CD4-positive, CD25-positive, alpha-beta regulatory T cell (primary cell): ENCODE data around the gene ZNF385C. TPM values are rescaled to one million over a fixed set of nuclear protein-coding genes. Genes with fewer than 3 reads are reported as not detected.

Experiments used
- ATAC-seq, 2 donors: fragments of 150-1000 bp; cut with Tn5 transposase; one replicate each; pipeline ENCODE4 v1.10.0; 2021; ENCODE audit warnings: low read depth in 2 of 2, moderate number of reproducible peaks in 2 of 2, moderate library complexity in 1 of 2
- DNase-seq, 3 donors: peaks; one replicate each; pipeline versions ENCODE4 v3.0.0 to v3.0.0-alpha.2; 2012 to 2022; ENCODE audit warnings: mixed read lengths in 1 of 3
- H3K27ac ChIP-seq: one replicate; pipeline ENCODE4 v1.7.0; 2013; ENCODE audit warnings: mild to moderate bottlenecking, low read length; ENCODE audit not compliant: insufficient read depth, poor library complexity, severe bottlenecking
- H3K27me3 ChIP-seq: one replicate; pipeline ENCODE4 v1.7.0; 2013; ENCODE audit warnings: low read length; ENCODE audit not compliant: control insufficient read depth, insufficient read depth
- H3K36me3 ChIP-seq: one replicate; pipeline ENCODE4 v1.7.0; 2013; ENCODE audit warnings: mild to moderate bottlenecking, low read length, moderate library complexity; ENCODE audit not compliant: control insufficient read depth, insufficient read depth
- H3K4me1 ChIP-seq: 2 replicates; pipeline ENCODE4 v1.7.0; 2013; ENCODE audit warnings: mild to moderate bottlenecking, low read length; ENCODE audit not compliant: insufficient read depth, control insufficient read depth, poor library complexity, severe bottlenecking
- H3K4me3 ChIP-seq: one replicate; pipeline ENCODE4 v1.7.0; 2013; ENCODE audit warnings: low read depth, mild to moderate bottlenecking, low read length, moderate library complexity
- H3K9me3 ChIP-seq, 2 experiments: 1 replicate in 1 of 2; 2 replicates in 1 of 2; pipeline ENCODE4 v1.7.0; 2013; ENCODE audit warnings: low read length in 2 of 2, mild to moderate bottlenecking in 1 of 2, moderate library complexity in 1 of 2; ENCODE audit not compliant: control insufficient read depth in 2 of 2
- H3K27ac Mint-ChIP-seq, 3 donors: one replicate each; pipeline ENCODE4 v1.8.0; 2020 to 2022; ENCODE audit warnings: mild to moderate bottlenecking in 3 of 3, mixed read lengths in 3 of 3, moderate library complexity in 2 of 3
- H3K27me3 Mint-ChIP-seq: one replicate; pipeline ENCODE4 v1.8.0; 2022; ENCODE audit warnings: mild to moderate bottlenecking, mixed read lengths
- H3K36me3 Mint-ChIP-seq: one replicate; pipeline ENCODE4 v1.8.0; 2020; ENCODE audit warnings: mixed read lengths
- H3K4me1 Mint-ChIP-seq, 4 donors: one replicate each; pipeline ENCODE4 v1.8.0; 2020 to 2022; ENCODE audit warnings: mixed read lengths in 4 of 4, mild to moderate bottlenecking in 1 of 4
- H3K4me3 Mint-ChIP-seq, 4 donors: one replicate each; pipeline ENCODE4 v1.8.0; 2020 to 2022; ENCODE audit warnings: mild to moderate bottlenecking in 4 of 4, mixed read lengths in 4 of 4, moderate library complexity in 3 of 4
- H3K9me3 Mint-ChIP-seq, 7 donors: one replicate each; pipeline ENCODE4 v1.8.0; 2020 to 2022; ENCODE audit warnings: mixed read lengths in 7 of 7, mild to moderate bottlenecking in 3 of 7, moderate library complexity in 2 of 7
- polyA plus RNA-seq, 4 donors: library from polyadenylated mRNA; unstranded; fragments of 300-500 nt; fragmentation: Illumina TruSeq; gene quantifications; one replicate each; pipeline ENCODE4 v1.2.3, GENCODE V29; 2021
- total RNA-seq: library from RNA; stranded (reverse); gene quantifications from one replicate; pipeline ENCODE4 v1.2.3, GENCODE V29; 2022

The ZNF385C gene
- total and polyA plus RNA-seq, 5 donors from 2014 or later: 0.21 TPM; not detected in 4

DNA sequence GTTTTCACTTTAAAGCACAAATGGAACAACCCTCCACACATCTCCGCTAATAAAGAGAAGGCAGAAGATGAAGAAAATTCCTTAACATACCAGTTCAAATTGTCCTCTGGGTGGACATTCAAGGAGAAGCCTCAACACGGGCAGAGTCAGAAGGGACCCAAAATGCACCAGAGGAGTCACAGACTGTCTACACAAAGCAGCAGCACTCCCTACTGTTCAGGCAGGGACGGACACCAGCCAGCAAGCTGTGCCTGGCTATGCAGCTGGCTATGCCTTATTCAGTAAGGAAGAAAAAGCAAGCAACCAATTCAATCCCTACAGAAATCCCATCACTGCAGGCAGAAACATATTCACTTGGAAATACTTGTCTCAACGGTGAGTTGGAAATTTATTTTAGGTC, 89.1 kb downstream of the ZNF385C start:
- H3K4me1 ChIP-seq: peaks cover 19% of the 10 kb centered on the region
- no peaks in the 10 kb centered on the region for H3K27me3 ChIP-seq
- H3K27ac ChIP-seq: no peak overlapping the region
- Mint-ChIP-seq H3K36me3 (peaks cover 15% of the 10 kb centered on the region), H3K27me3 (no peaks in the 10 kb centered on the region), H3K27ac (peak overlapping the region in 2 of 3 donors; percentile 57 to 66), H3K4me3 (peak overlapping the region in 1 of 4 donors; percentile 5), H3K4me1 (peaks cover 17 to 68% (median 52%) of the 10 kb centered on the region in 4 donors), H3K9me3 (no peaks in the 10 kb centered on the region)
- no peak overlapping the region for H3K4me3 ChIP-seq
- no peak for ATAC-seq
- DNase-seq: no peak
- H3K9me3 ChIP-seq: no peaks in the 10 kb centered on the region
- H3K36me3 ChIP-seq: peaks cover 8% of the 10 kb centered on the region

DNA sequence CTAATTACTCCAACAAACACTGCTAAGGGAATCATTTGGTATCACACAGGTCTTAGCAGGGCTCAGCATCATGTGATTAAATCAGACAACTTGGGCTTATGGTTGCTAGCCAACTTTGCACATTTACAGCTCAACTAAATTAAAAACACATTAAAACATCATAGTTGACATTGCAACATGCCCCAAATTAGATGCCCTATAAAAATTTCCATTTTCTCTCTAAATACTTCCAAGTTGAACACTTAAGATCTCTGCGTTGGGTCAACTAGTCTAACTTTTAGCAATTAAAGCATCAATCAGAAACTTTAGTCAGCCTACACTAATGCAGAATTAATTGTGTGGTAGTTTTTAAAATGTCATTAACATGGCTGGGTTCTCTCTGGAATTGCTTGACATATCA, 93.1 kb downstream of the ZNF385C start:
- H3K27ac ChIP-seq: no peak overlapping the region
- H3K9me3 Mint-ChIP-seq: no peaks in the 10 kb centered on the region
- peaks cover 3 to 44% (median 30%) of the 10 kb centered on the region in 4 donors for H3K4me1 Mint-ChIP-seq
- no peaks in the 10 kb centered on the region for H3K9me3 ChIP-seq
- DNase-seq (no peak), ATAC-seq (no peak)
- H3K27me3 Mint-ChIP-seq: no peaks in the 10 kb centered on the region
- no peak overlapping the region for H3K4me3 ChIP-seq
- peaks cover 42% of the 10 kb centered on the region for H3K36me3 ChIP-seq
- H3K27ac Mint-ChIP-seq: no peak overlapping the region
- H3K4me1 ChIP-seq: peaks cover 6% of the 10 kb centered on the region
- no peak overlapping the region for H3K4me3 Mint-ChIP-seq
- H3K27me3 ChIP-seq: no peaks in the 10 kb centered on the region
- peaks cover 33% of the 10 kb centered on the region for H3K36me3 Mint-ChIP-seq

GRCh38 chr17:42002792-42003301, 95.4 kb downstream of the ZNF385C start:
- Mint-ChIP-seq H3K4me1 (peaks cover 3 to 30% (median 19%) of the 10 kb centered on the region in 4 donors), H3K27ac (peak overlapping the region in 1 of 3 donors; percentile 23), H3K9me3 (no peaks in the 10 kb centered on the region), H3K27me3 (no peaks in the 10 kb centered on the region), H3K4me3 (no peak overlapping the region), H3K36me3 (peaks cover 30% of the 10 kb centered on the region)
- no peaks in the 10 kb centered on the region for H3K9me3 ChIP-seq
- no peak for DNase-seq
- H3K27ac ChIP-seq: no peak overlapping the region
- no peak for ATAC-seq
- no peaks in the 10 kb centered on the region for H3K4me1 ChIP-seq
- no peaks in the 10 kb centered on the region for H3K27me3 ChIP-seq
- no peak overlapping the region for H3K4me3 ChIP-seq
- peaks cover 51% of the 10 kb centered on the region for H3K36me3 ChIP-seq

GRCh38 chr17:42002175-42002791, 96.0 kb downstream of the ZNF385C start:
- no peak for DNase-seq
- H3K4me3 ChIP-seq: no peak overlapping the region
- no peaks in the 10 kb centered on the region for H3K4me1 ChIP-seq
- Mint-ChIP-seq H3K27me3 (no peaks in the 10 kb centered on the region), H3K4me3 (no peak overlapping the region), H3K27ac (no peak overlapping the region), H3K9me3 (no peaks in the 10 kb centered on the region), H3K4me1 (peaks cover 3 to 29% (median 18%) of the 10 kb centered on the region in 4 donors), H3K36me3 (peaks cover 35% of the 10 kb centered on the region)
- H3K27ac ChIP-seq: no peak overlapping the region
- ATAC-seq: no peak
- no peaks in the 10 kb centered on the region for H3K9me3 ChIP-seq
- H3K27me3 ChIP-seq: no peaks in the 10 kb centered on the region
- peaks cover 55% of the 10 kb centered on the region for H3K36me3 ChIP-seq

- Mint-ChIP-seq H3K9me3 (no peaks in the 10 kb centered on the region), H3K4me3 (no peak overlapping the region), H3K4me1 (peaks cover 3 to 26% (median 14%) of the 10 kb centered on the region in 4 donors), H3K36me3 (peaks cover 36% of the 10 kb centered on the region), H3K27me3 (no peaks in the 10 kb centered on the region), H3K27ac (no peak overlapping the region)
- Histone ChIP-seq H3K27me3 (no peaks in the 10 kb centered on the region), H3K9me3 (no peaks in the 10 kb centered on the region), H3K27ac (no peak overlapping the region), H3K4me1 (no peaks in the 10 kb centered on the region), H3K36me3 (peaks cover 60% of the 10 kb centered on the region), H3K4me3 (no peak overlapping the region)
- no peak for DNase-seq
- no peak for ATAC-seq
Measured at GRCh38 chr17:42001729-42002128, 96.5 kb downstream of the ZNF385C start.

DNA sequence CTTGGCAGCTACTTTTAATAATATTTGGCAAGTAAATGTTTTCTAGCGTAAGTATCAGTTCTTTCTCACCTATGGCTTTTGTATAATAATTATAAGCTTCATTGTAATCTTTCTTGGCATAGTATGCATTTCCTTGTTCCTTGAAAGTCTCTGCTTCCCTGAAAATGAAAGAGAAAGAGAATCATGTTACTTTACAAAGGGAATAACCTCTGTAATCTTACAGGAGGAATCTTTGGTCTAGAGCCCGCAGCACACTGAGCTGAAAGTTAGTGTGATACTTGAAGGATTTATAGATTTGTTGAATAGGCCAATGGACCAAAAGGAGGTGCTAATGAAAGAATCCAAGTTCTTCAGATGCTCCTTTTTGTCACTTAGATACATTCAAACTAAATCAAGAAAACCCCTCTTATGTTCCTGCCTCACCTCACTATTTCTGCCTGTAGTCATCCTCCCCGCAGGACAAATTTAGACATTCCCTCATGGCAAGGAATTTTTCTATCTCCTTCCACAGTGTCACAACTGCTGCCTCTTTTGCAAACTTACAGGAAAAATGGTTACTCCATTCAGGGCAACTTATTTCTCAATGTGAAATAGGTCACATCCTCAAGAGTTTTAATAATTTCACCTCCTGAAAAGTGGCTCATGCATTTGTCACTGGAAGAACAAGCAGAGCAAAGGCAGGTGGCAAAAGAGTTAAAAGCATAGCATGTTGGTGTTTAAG, 97.7 kb downstream of the ZNF385C start:
- DNase-seq (no peak), ATAC-seq (no peak)
- Mint-ChIP-seq H3K36me3 (peaks cover 42% of the 10 kb centered on the region), H3K9me3 (no peaks in the 10 kb centered on the region), H3K4me1 (peaks cover 3 to 25% (median 16%) of the 10 kb centered on the region in 4 donors), H3K27me3 (no peaks in the 10 kb centered on the region), H3K27ac (peak overlapping the region in 2 of 3 donors; percentile 20 to 63), H3K4me3 (no peak overlapping the region)
- Histone ChIP-seq H3K27me3 (no peaks in the 10 kb centered on the region), H3K4me3 (no peak overlapping the region), H3K4me1 (no peaks in the 10 kb centered on the region), H3K36me3 (peaks cover 72% of the 10 kb centered on the region), H3K27ac (no peak overlapping the region), H3K9me3 (no peaks in the 10 kb centered on the region)

- Mint-ChIP-seq H3K9me3 (no peaks in the 10 kb centered on the region), H3K4me1 (peaks cover 0 to 10% (median 7%) of the 10 kb centered on the region in 4 donors), H3K27ac (no peak overlapping the region), H3K27me3 (no peaks in the 10 kb centered on the region), H3K4me3 (peak overlapping the region in 1 of 4 donors; percentile 13), H3K36me3 (peaks cover 49% of the 10 kb centered on the region)
- ATAC-seq: no peak
- H3K9me3 ChIP-seq: no peaks in the 10 kb centered on the region
- no peaks in the 10 kb centered on the region for H3K4me1 ChIP-seq
- no peaks in the 10 kb centered on the region for H3K27me3 ChIP-seq
- H3K27ac ChIP-seq: no peak overlapping the region
- peaks cover 86% of the 10 kb centered on the region for H3K36me3 ChIP-seq
- H3K4me3 ChIP-seq: no peak overlapping the region
- no peak for DNase-seq
Measured at GRCh38 chr17:41998497-41998896, 99.8 kb downstream of the ZNF385C start.
